Fibroblast of lung (primary cell): ENCODE data around the gene PFKFB3. TPM values are rescaled to one million over a fixed set of nuclear protein-coding genes. Genes with fewer than 3 reads are reported as not detected.

Experiments used
- DNase-seq, 2 donors: peaks; one replicate each; pipeline versions ENCODE4 v3.0.0 to v3.0.0-alpha.2; 2010; ENCODE audit warnings: low read depth in 2 of 2
- H2AFZ ChIP-seq: 2 replicates; pipeline ENCODE4 v1.5.1; 2012; ENCODE audit warnings: low read length, control low read depth, inconsistent platforms
- H3K27ac ChIP-seq: 2 replicates; pipeline ENCODE4 v1.5.1; 2011; ENCODE audit warnings: low read length, control low read depth; ENCODE audit not compliant: insufficient read depth
- H3K27me3 ChIP-seq: 2 replicates; pipeline ENCODE4 v1.5.1; 2011; ENCODE audit warnings: mild to moderate bottlenecking, low read length; ENCODE audit not compliant: control insufficient read depth, insufficient read depth
- H3K36me3 ChIP-seq: 2 replicates; pipeline ENCODE4 v1.5.1; 2011; ENCODE audit warnings: low read length; ENCODE audit not compliant: control insufficient read depth, insufficient read depth
- H3K4me1 ChIP-seq: 2 replicates; pipeline ENCODE4 v1.5.1; 2011; ENCODE audit warnings: low read length; ENCODE audit not compliant: control insufficient read depth, insufficient read depth; ENCODE audit errors: extremely low read depth
- H3K4me2 ChIP-seq: 2 replicates; pipeline ENCODE4 v1.5.1; 2011; ENCODE audit warnings: low read length, control low read depth; ENCODE audit not compliant: insufficient read depth; ENCODE audit errors: extremely low read depth
- H3K4me3 ChIP-seq, 4 experiments: fragments of 200-600 bp in 1 of 4; sonication (generic) in 1 of 4; replicated peaks in 1 of 4; 2 replicates each; pipeline ENCODE4 v1.5.1; 2011 to 2016; ENCODE audit warnings: low read length in 4 of 4, low read depth in 3 of 4, mild to moderate bottlenecking in 3 of 4, control low read depth in 2 of 4, inconsistent platforms in 1 of 4, mixed read lengths in 1 of 4; ENCODE audit not compliant: insufficient read depth in 1 of 4; ENCODE audit errors: control extremely low read depth in 1 of 4
- H3K79me2 ChIP-seq: 2 replicates; pipeline ENCODE4 v1.5.1; 2012; ENCODE audit warnings: mild to moderate bottlenecking, low read length, inconsistent platforms; ENCODE audit not compliant: control insufficient read depth, insufficient read depth
- H3K9ac ChIP-seq: 2 replicates; pipeline ENCODE4 v1.5.1; 2011; ENCODE audit warnings: mild to moderate bottlenecking, low read length, control low read depth; ENCODE audit not compliant: insufficient read depth
- H3K9me3 ChIP-seq: 2 replicates; pipeline ENCODE4 v1.5.1; 2012; ENCODE audit warnings: low read depth, low read length; ENCODE audit not compliant: control insufficient read depth, insufficient read depth
- H4K20me1 ChIP-seq: 2 replicates; pipeline ENCODE4 v1.5.1; 2011; ENCODE audit warnings: low read length; ENCODE audit not compliant: control insufficient read depth, insufficient read depth; ENCODE audit errors: extremely low read depth
- CTCF ChIP-seq, 2 donors: IDR thresholded peaks in 1 of 2; conservative IDR thresholded peaks in 1 of 2; 1 replicate in 1 of 2; 2 replicates in 1 of 2; pipeline ENCODE4 v1.5.1; 2011 to 2012; ENCODE audit warnings: low read length in 2 of 2, control low read depth in 1 of 2, inconsistent platforms in 1 of 2, low read depth in 1 of 2, mild to moderate bottlenecking in 1 of 2
- EZH2 ChIP-seq: IDR thresholded peaks from 2 replicates; pipeline ENCODE4 v1.5.1; 2012; ENCODE audit warnings: low read length, control low read depth, mild to moderate bottlenecking; ENCODE audit errors: missing control alignments
- polyA plus RNA-seq, 2 donors: library from polyadenylated mRNA; depleted of rRNA in 1 of 2; stranded (reverse) in 1 of 2; unstranded in 1 of 2; fragments of >200 nt; gene quantifications; 2 replicates each; pipeline ENCODE4 v1.2.1, GENCODE V29; 2011 to 2012; ENCODE audit warnings: missing spikeins in 1 of 2
- total RNA-seq: library from RNA; depleted of rRNA; stranded (reverse); fragments of >200 nt; gene quantifications from 2 replicates; pipeline ENCODE4 v1.2.1, GENCODE V29; 2014

PFKFB3 gene
- total and polyA plus RNA-seq, 2 donors (not counting 1 experiment from before 2014, with no cell fraction given): 14.2 to 25.8 TPM

GRCh38 chr10:6208799-6209235, 6.1 kb downstream of the PFKFB3 start:
- Histone ChIP-seq H3K79me2 (peaks cover 43% of the 10 kb centered on the region), H3K36me3 (peaks cover under 1% of the 10 kb centered on the region), H3K27me3 (no peaks in the 10 kb centered on the region), H3K9me3 (no peaks in the 10 kb centered on the region), H3K9ac (no peak overlapping the region), H3K4me1 (peaks cover 12% of the 10 kb centered on the region), H2AFZ (no peak overlapping the region), H4K20me1 (no peaks in the 10 kb centered on the region), H3K4me3 (no peak overlapping the region), H3K4me2 (no peak overlapping the region), H3K27ac (no peak overlapping the region)
- no peak for DNase-seq
- TF ChIP-seq CTCF (conservative IDR thresholded peaks at IDR 0.05 in 1 of 2, IDR thresholded peaks at IDR 0.05 in 1 of 2; ENCODE audit: low read depth in 1 of 2, low read length in 2 of 2): no peak
- no peak for TF ChIP-seq EZH2

- H3K9ac ChIP-seq: no peak overlapping the region
- TF ChIP-seq EZH2 (no peak), CTCF (conservative IDR thresholded peaks at IDR 0.05 in 1 of 2, IDR thresholded peaks at IDR 0.05 in 1 of 2; ENCODE audit: low read depth in 1 of 2, low read length in 2 of 2) (no peak)
Observed at GRCh38 chr10:6211341-6211670, 8.6 kb downstream of the PFKFB3 start.

GRCh38 chr10:6211671-6212635, 9.2 kb downstream of the PFKFB3 start:
- H3K4me2 ChIP-seq: peak overlapping the region; percentile 25
- peak overlapping the region; percentile 56 for H3K27ac ChIP-seq
- no peak overlapping the region for H2AFZ ChIP-seq
- peak overlapping the region; percentile 20 for H3K9ac ChIP-seq
- H3K36me3 ChIP-seq: peaks cover 21% of the 10 kb centered on the region
- no peaks in the 10 kb centered on the region for H3K9me3 ChIP-seq
- peaks cover 8% of the 10 kb centered on the region for H3K4me1 ChIP-seq
- no peak for TF ChIP-seq EZH2
- no peak for TF ChIP-seq CTCF (conservative IDR thresholded peaks at IDR 0.05 in 1 of 2, IDR thresholded peaks at IDR 0.05 in 1 of 2; ENCODE audit: low read depth in 1 of 2, low read length in 2 of 2)
- no peaks in the 10 kb centered on the region for H4K20me1 ChIP-seq
- H3K79me2 ChIP-seq: peaks cover 35% of the 10 kb centered on the region
- H3K4me3 ChIP-seq: peak overlapping the region in 1 of 4 experiments; percentile 14
- peak; percentile 64 to 65 for DNase-seq
- H3K27me3 ChIP-seq: no peaks in the 10 kb centered on the region

More at GRCh38 chr10:6211341-6211670, 8.6 kb downstream of the PFKFB3 start:
- H3K79me2 ChIP-seq: peaks cover 35% of the 10 kb centered on the region
- H3K27me3 ChIP-seq: no peaks in the 10 kb centered on the region
- H3K27ac ChIP-seq: peak overlapping the region; percentile 56
- H2AFZ ChIP-seq: no peak overlapping the region
- peaks cover 8% of the 10 kb centered on the region for H3K4me1 ChIP-seq
- no peaks in the 10 kb centered on the region for H4K20me1 ChIP-seq
- H3K9me3 ChIP-seq: no peaks in the 10 kb centered on the region
- no peak for DNase-seq
- H3K36me3 ChIP-seq: peaks cover 16% of the 10 kb centered on the region
- H3K4me3 ChIP-seq: no peak overlapping the region
- H3K4me2 ChIP-seq: no peak overlapping the region
